ENCODE measurements around the gene CSMD2.

Gene CSMD2

DNA sequence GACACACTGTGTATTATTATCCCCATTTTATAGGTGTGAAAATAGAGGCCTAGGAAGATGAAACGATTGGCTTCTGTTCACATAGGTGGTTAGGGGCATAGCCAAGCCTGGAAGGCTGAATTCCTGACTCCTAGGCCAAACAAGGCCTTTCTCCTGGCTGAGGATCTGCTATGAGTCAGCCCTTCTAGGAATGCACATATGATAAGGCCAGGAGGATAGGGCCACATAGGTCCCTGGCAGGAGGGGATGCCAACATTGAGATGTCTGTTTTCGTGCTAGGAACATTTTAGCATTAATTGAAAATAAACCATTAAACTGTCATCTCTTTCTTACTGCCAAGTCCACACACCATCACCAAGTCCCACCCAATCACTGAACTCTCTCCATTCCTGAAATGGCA lies 9.2 kb downstream of the CSMD2 start:
- no peak for DNase-seq (ENCODE audit: low spot score)

DNA sequence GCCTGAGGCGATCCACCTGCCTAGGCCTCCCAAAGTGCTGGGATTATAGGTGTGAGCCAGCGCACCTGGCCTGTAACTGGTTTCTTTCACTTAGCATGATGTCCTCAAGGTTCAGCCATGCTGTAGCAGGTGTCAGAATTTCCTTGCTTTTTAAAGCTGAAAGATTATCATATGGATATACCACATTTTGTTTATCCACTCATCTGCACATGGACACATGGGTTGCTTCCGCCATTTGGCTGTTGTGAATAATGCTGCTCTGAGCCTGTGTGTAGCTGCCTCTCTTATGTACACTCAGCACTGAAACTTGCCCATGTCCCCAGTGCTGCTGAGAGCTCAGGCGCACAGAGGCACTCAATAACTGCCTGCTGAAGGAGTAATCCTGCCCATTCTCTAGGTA lies 11.8 kb downstream of the CSMD2 start:
- no peak for DNase-seq (ENCODE audit: low spot score)

DNA sequence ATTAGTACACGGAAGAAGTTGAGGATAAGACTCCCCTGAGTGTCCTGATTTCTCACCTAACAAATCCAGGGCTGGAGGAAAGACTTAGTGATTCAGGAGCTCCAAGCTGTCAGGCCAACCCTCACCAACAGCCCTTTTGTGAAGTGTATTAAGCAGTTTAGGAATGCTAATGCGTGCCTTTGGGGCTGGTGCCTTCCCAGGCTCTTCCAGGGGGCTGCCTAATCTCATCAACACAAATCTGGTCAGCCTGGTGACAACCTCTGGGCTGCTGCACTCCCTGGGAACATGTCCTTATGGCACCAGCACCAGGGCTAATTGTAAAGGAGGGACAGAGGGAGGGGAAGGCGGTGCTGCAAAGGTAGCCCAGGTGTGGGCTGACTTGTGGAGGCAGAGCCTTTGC lies 15.5 kb downstream of the CSMD2 start:
- peak; percentile 68 for DNase-seq (ENCODE audit: low spot score)

DNA sequence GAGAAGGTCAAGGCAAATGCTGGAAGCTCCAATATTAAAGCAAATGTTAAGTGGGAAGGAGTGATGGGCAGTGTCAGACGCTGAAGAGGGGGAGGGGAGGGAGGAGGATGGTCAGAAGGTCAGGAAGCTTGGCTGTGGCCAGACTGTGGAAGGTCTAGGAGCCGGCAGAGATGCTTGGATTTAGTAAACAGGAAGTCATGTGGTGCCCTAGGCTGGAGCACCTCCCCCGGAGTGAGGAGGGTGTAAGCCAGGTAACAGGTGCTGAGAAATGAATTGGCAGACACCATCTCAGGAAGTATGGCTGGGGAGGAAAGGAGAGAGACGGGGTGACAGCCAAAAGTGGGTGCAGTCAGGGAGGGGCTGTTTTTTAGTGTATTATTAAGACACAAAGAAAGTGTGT lies 17.7 kb downstream of the CSMD2 start:
- no peak for DNase-seq (ENCODE audit: low spot score)

DNA sequence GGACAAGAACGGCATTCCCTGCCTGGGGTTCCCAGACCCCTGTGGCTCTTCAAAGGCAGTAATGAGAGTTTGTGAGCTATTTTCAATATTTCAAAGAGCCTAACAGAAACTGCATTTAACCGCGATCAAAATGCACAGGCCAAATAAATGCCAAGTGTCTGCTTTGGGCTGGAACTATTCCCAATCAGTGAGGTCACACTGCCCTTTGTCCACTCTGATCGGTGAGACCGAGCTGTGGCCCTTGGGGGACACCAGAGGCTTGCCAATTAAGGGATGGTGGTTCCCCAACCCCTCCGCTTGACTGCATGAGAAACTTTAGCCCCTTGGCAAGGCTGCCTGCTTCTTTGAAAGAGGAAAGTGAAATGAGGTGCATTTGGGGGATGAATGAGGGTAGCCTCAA lies 20.3 kb downstream of the CSMD2 start:
- no peak for DNase-seq (ENCODE audit: low spot score)

DNA sequence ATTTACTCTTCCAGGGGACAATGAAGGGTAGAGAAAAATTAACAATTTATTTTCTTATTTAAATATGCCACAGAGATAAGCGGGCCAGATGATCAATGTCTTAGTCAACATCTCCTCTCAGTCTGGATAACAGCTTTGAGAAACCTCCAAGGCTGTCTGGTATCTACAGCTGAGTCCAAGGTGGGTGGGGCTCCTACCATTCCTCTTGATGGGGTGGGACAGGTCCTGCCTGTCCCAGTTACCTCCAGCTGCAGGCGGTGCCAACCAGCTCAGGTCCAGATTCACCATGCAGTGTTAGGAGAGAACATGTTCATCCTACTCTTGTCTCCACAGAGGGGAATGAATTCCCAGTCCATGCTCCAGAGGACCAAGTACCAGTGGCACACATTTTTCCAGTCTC lies 21.1 kb downstream of the CSMD2 start:
- DNase-seq (ENCODE audit: low spot score) = no peak

DNA sequence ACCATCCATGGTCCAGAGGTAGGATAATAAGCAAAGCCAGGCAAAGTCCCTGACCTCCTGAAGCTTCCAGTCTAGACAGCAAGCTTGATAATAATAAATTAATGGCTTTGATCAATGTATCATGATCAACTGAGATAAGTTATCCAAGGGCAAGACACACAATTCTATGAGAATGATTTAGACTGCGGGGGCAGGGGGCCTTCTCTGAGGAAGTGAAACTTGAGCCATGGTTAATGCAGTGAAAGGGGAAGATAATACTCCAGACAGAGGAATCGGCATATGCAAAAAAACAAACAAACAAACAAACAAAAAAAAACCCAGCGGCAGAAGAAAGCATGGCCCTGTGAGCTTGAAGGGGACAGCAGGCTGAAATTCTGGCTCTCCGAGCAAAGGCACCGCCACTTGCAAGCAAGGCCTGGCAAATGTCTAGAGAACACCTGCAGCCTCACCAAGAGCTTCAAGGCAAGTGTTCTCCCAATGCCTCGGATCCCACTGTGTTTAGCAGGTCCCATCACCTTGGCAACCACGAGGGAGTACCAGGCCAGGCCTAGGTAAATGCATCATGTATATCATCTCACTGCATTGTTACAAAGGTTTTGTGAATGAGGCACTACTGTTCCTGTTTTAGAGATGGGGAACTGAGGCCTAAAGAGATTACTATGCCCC lies 24.9 kb downstream of the CSMD2 start:
- DNase-seq (ENCODE audit: low spot score) = no peak

DNA sequence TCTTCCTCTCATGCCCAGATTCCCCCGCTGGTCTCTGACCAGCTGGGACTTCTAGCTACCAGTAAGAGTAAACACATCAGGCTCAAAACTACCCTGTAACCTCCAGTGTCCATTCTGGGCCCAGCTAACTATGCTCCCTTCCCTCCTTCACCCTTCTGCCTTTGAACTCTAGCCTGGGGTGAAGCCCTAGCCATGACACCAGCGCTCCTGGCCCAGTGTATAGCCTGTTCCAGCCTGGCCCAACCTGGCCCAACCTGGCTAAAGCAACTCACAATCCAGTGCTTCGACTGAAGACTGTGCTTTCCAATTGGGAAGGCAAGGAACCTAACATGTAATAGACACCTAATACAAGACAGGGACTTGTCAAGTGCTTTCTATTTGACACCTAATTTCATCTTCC lies 27.6 kb downstream of the CSMD2 start:
- no peak for DNase-seq (ENCODE audit: low spot score)

DNA sequence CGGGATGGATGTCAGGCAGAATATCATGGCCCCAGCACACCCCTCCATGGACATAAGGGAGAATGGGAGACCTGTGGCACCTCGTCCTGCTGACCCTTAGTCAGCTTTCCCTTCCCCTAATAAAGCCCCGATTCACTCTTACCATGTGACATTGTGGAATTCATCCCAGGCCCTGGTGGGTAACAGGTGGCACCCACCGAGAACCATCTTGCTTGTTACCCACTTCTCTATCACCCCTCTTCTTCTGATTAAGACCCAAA lies 32.9 kb downstream of the CSMD2 start:
- no peak for DNase-seq (ENCODE audit: low spot score)

DNA sequence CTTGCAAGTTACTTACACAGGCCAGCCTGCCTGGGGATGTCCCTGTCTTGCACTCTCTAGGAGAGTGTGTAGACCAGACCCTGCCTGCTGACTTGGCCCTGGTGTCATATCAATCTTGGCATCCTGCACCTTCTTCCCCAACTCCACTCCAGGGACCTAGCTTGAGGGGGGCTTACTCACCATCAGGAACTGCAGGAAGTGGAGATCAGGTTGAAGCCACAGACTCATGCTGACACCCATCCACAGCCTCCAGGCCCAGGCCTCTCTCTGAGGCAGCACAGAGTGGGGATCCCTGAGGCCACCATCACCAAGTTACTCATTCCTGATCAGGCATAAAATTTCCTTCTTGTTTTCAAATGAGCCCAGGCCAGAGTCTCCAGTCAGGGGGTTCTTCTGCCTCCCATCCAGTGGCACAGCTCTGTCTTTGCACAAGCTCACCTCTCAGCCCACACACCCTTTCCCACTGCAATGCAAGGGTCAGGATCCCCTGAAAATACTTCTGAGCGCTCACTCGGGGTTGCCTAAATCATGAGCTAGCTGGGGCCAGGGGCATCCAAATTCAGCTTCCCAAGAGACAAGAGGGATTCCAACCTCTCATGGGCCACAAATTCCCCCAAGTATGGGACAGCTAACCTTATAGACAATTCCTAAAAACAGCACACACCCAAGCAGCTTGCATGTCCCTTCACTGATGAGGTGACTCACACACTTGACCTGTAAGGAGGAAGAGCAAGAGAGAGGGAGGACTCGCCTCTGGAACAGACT lies 33.5 kb downstream of the CSMD2 start:
- DNase-seq (ENCODE audit: low spot score) = peak; percentile 23

DNA sequence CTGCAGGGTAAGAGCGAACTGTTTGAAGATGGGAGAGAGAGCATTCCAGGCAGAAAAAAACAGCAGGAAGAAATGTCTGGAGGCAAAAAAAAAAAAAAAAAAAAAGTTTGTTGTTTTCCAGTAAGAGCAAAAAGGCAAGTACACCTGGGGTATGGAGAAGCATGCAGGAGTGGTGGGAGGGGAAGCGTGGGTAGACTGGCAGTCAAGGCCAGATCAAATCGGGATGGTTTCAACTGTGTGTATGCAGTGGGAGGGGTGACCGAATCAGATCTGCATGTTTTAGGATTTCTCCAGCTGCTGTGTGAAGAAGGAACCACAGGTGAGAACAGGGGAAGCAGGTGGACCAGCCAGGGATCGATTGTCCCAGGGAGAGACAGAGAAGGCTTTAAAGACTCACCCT lies 34.7 kb downstream of the CSMD2 start:
- no peak for DNase-seq (ENCODE audit: low spot score)

DNA sequence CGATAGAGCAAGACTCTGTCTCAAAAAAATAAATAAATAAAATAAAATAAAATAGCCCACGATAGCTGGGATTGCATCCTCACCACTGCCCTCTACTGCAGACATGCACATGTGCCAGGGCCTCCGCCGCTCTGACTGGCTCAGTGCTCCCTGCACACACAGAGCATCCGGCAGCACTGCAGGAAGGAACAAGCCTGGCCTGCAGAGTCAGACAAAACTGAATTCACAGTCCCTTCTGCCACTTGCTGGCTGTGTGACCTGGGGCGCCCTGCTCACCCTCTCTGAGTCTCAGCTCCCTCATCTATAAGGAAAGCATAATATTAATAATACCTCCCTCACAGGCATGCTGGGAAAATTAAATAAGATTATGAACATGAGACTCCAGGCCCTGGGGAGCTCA lies 35.4 kb downstream of the CSMD2 start:
- DNase-seq (ENCODE audit: low spot score) = peak; percentile 26

DNA sequence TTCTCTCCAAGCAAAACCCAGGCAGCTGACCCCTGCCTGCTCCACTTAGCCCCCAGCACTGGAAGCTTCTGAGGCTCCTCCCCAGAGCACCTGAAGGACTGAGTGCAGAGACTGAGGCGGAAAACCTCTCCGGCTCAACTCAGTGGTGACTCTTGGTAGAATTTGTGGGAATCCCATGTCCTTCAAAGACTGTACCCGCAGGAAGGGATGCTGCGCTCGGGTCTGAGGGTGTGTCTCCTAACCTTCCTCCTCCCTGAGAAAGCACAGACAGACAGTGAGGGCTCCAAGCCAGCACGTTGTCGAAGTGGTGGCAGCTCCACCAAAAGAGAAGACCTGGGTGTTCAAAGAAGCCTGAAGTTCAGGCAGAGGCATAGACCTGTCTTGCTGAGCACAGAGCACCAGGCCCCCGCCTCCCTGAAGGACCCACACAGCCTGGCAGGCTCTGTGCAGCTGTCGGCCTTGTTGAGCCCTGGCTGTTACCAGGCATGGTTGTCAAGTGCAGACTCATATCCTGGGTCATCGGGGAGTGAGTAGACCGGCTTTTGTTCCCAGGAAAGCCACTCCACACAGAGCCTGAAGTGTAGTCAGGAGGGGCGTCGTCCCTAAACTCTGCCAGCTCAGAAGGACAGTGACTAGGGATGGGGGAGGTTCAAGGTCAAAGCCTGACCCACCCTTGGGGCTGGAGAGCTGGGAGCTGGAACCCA lies 36.7 kb downstream of the CSMD2 start:
- DNase-seq (ENCODE audit: low spot score) = peak; percentile 23

DNA sequence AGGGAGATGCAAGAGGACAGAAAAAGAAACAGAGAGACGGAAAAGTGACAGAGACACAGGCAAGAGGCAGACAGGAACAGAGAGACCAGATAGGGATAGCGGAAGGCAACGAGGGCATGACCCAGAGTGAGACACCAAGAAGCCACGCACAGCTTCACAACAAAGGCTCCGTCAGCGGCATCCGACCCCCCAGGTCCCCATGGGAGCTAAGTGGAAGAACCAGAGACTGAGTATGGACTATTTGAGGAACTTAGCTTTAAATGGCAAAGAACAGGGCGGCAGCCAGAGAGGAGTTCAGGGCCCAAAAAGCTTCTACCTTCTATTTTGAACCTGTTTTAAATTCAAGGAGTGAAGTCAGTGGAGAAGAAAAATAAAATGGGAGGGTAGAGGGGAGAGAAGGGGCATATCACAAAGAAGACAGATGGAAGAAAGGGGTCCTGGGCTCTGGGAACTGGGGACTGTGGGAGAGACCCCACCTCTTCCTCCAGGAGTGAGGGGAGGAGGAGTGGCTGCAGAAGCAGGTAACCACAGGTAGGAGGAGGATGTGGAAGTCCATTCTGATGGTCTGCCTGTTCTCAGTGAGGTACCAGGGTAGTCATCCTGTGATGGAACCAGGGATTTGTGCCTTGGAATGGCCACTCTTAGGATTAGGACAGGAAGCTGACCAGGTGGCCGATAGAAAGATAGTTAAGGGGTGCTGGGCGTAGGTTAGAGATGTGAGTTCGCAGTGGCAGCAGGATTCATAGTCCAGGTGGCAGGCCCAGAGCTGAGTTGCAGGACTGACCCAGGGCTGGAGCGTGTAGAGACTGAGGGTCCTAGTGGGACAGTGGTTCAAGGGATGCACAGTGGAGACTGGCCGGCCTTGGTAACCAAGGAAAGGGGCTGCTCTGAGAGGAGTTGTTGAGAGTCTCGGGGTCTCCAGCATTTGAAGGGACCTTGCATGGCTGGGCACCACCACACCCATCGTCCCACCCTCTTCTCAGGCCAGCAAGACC lies 37.7 kb downstream of the CSMD2 start:
- DNase-seq (ENCODE audit: low spot score) = peak; percentile 29

DNA sequence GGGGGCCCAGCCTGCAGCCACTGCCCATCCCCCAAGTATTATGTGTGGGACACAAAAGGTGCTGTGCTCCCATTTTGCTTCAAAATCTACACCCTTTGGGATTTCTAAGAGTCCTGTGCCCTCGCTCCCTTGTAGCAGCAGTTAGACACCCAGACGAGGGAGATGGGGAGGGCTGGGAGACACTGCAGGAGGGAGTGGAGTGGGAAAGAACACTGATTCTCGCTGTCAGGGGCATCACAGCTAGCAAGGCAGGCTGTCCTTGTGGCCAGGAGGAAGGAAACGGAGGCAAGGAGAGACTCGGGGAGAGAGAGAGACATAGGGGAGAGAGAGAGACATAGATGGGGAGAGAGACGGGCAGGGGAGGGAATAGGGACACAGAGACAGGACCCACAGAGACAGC lies 38.5 kb downstream of the CSMD2 start:
- DNase-seq (ENCODE audit: low spot score) = no peak

DNA sequence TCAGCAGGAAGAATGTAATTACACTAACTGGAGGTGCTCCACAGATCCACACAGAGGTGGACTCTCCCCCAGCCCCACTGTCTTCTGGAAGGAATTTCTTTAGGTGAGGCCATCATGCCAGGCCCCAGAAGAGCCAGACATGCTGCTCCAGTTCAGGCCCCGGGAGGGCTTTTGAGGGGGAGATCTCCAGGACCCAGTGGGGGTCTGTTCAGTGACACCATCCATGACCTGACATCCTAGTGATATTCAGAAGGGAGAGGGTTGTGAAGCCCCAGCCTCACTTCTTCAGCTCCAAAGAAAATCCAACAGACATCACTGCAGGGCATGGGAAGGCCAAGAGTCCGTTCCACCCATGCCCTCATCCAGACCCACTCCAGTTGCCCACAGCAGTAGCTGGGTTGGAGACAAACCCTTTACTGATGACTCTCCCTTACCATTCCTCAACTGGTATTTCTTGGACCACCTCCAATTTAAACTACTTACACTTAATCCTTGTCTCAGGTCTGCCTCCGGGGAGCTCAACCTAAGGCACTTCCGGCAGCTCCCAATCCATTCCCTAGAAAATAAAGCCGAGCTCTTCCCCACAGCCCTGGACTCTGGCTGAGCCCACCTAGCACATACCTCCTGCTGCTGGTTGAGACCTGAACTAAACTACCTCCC lies 39.2 kb downstream of the CSMD2 start:
- DNase-seq (ENCODE audit: low spot score) = no peak

DNA sequence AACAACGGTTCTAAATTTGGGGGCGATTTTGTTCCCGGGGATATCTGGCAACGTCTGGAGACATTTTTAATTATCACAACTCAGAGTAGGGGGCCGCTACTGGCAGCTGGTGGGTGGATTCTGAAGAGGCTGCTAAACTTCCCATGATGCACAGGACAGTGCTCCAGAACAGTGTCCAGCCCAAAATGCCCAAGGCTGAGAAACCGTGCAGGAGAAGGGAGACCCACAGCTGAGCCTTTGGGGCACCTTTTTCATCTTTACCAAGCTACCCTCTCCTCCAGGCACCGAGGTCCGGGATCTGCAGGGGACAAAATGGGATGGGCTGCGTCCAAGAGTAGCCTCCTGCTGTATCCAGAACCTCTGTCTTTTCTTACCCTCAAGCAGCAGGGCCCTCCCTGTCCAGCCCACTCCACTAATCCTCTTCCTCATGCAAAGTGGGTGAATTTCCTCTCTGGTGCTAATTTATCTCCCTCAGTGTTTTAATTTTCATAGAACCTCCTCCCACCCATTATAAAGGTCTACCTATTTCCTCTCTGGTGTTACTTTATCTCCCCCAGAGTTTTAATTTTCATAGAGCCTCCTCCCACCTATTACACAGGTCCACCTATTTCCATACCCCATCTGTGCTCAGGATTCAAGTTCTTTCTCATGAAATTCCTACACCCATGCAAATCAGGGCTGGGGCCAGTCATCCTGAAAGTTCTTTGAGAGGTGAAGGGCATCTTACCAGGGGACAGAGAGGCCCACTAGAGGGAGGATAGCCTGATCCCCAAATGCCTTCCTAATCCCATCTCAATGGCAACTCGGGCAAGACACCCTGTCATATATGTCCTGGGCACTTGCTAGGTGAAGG lies 42.7 kb downstream of the CSMD2 start:
- no peak for DNase-seq (ENCODE audit: low spot score)

DNA sequence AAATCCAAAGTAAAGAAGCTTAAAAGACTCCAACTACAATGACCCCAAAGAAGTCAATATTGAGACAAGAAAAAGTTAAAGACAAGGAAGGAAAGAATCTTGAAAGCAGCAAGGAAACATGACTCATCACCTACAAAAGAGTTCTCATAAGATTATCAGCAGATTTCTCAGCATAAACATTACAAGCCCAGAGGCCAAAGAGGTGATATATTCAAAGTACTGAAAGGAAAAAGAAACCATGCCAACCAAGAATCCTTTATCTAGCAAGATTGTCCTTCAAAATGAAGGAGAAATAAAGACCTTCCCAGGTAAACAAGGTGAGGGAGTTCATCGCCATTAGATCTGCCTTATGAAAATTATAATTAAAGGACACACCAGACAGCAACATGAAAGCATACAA lies 49.8 kb downstream of the CSMD2 start:
- DNase-seq (ENCODE audit: low spot score) = no peak

DNA sequence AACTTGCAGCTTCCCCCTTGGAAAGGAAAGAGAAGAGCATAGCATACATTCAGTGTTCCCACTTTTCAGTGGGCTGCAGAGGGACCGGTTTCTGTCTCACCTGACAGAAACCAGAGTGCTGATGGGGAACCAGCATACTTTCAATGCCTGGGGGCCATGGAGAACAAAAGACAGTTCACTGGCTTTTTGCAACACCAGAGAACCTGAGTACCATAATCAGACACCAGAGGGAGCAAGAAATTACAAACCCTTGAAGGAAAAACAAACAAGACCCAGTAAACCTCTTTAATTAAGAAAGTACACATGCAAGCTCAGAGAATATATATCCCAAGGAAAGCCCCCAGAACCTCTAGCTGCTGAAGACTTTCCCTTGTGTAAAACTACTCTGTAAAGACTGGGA lies 51.1 kb downstream of the CSMD2 start:
- no peak for DNase-seq (ENCODE audit: low spot score)

DNA sequence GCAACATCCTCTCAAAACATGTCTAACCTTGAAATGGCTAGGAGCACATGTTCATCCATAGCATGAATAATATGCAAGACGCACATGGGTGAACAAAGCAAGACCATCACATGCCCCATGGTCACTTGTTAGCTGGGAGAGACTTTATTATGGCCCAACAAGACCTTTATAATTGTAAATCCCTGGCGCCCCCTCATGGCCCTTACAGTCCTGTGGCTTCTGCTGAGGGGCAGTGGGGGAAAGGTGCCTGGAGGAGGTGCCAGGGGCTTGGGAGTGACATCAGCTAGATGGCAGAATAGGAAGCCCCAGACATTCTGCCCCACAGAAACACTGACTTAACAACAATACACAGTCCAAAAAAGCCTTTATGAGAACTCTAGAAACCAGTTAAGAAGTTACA lies 51.7 kb downstream of the CSMD2 start:
- no peak for DNase-seq (ENCODE audit: low spot score)

DNA sequence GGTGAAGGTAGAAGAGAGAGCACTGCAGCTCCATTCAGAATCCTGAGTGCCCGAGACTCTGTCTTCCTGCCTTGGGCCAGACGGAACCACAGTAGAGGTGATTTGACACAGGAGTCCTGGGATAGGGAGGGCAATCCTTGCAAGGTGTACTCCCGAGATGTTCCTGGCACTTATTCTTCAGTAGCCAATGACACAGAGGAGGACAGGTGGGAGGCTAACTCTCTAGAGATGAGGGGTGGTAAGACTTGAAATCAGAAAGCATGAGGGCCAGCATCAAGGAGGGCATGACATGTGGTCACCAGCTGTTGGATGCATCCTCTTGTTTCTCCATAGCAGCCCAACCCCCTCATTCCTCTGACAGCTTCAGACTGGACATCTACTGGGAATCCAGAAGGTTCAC lies 56.3 kb downstream of the CSMD2 start:
- DNase-seq (ENCODE audit: low spot score) = no peak
